HEK293 (cell line): ENCODE data around the gene CTBP1.

Source experiments
- REPIN1 ChIP-seq: fragments of 450-650 bp; formaldehyde crosslinking; IDR thresholded peaks from 2 replicates; pipeline ENCODE4 v1.5.1; 2017; ENCODE audit warnings: missing biosample characterization, missing genetic modification characterization, low read depth
- YY1 ChIP-seq: fragments of 450-650 bp; formaldehyde crosslinking; IDR thresholded peaks from 2 replicates; pipeline ENCODE4 v1.5.1; 2018; ENCODE audit warnings: missing biosample characterization, missing genetic modification characterization
- ZBTB20 ChIP-seq: fragments of 450-650 bp; formaldehyde crosslinking; IDR thresholded peaks from 2 replicates; pipeline ENCODE4 v1.5.1; 2016; ENCODE audit warnings: missing biosample characterization, missing genetic modification characterization
- ZNF510 ChIP-seq: fragments of 450-650 bp; formaldehyde crosslinking; IDR thresholded peaks from 2 replicates; pipeline ENCODE4 v1.5.1; 2018; ENCODE audit warnings: mild to moderate bottlenecking, missing genetic modification characterization, missing biosample characterization; ENCODE audit not compliant: insufficient replicate concordance
- ZNF639 ChIP-seq: fragments of 450-650 bp; formaldehyde crosslinking; IDR thresholded peaks from 2 replicates; pipeline ENCODE4 v1.5.1; 2016; ENCODE audit warnings: missing biosample characterization, missing genetic modification characterization
- TF ChIP-seq, protein P1 (sequence below): sonication (generic); formaldehyde crosslinking; IDR thresholded peaks from 2 replicates; pipeline ENCODE4 v1.8.1; 2022; ENCODE audit warnings: mild to moderate bottlenecking, moderate library complexity, missing genetic modification reagents

GRCh38 chr4:1221155-1221870 is 27.6 kb downstream of the CTBP1 start:
- TF ChIP-seq ZBTB20 (tag by site-specific recombination) (no peak), REPIN1 (tag by site-specific recombination) (no peak), ZNF510 (tag by site-specific recombination) (no peak), ZNF639 (tag by site-specific recombination) (no peak), YY1 (tag by site-specific recombination) (no peak)
- TF ChIP-seq, protein P1, sequence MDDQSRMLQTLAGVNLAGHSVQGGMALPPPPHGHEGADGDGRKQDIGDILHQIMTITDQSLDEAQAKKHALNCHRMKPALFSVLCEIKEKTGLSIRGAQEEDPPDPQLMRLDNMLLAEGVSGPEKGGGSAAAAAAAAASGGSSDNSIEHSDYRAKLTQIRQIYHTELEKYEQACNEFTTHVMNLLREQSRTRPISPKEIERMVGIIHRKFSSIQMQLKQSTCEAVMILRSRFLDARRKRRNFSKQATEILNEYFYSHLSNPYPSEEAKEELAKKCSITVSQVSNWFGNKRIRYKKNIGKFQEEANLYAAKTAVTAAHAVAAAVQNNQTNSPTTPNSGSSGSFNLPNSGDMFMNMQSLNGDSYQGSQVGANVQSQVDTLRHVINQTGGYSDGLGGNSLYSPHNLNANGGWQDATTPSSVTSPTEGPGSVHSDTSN (CRISPR knock-in tag) = no peak
